Prostate gland (tissue), 2 donors: ENCODE results near the gene RECQL5. TPM values are rescaled to one million over a fixed set of nuclear protein-coding genes. Genes with fewer than 3 reads are reported as not detected.
A peak's percentile ranks its signal among the peaks of the same experiment; 100 is the strongest.

Experiments
- DNase-seq: peaks from one replicate; pipeline ENCODE4 v3.0.0-alpha.2; 2019; ENCODE audit warnings: low spot score
- H3K27ac ChIP-seq, 2 donors: fragments of 200-600 bp; sonication (generic); 2 replicates each; pipeline ENCODE4 v1.5.1; 2017 to 2019
- H3K27me3 ChIP-seq: fragments of 200-600 bp; sonication (generic); replicated peaks from 2 replicates; pipeline ENCODE4 v1.5.1; 2019; ENCODE audit not compliant: insufficient read depth
- H3K36me3 ChIP-seq, 2 donors: fragments of 200-600 bp; sonication (generic); 1 replicate in 1 of 2; 2 replicates in 1 of 2; pipeline versions ENCODE4 v1.5.1 to v1.8.1; 2017 to 2019
- H3K4me1 ChIP-seq: fragments of 200-600 bp; sonication (generic); replicated peaks from 2 replicates; pipeline ENCODE4 v1.5.1; 2019
- H3K4me3 ChIP-seq, 2 donors: fragments of 200-600 bp; sonication (generic); 2 replicates each; pipeline ENCODE4 v1.5.1; 2017 to 2019
- H3K9me3 ChIP-seq: fragments of 200-600 bp; sonication (generic); 2 replicates; pipeline ENCODE4 v1.5.1; 2017
- POLR2A ChIP-seq: fragments of 450-650 bp; IDR thresholded peaks from one replicate; pipeline ENCODE4 v1.6.1; 2016; ENCODE audit warnings: antibody characterized with exemption, mild to moderate bottlenecking
- POLR2AphosphoS5 ChIP-seq: sonication (generic); formaldehyde crosslinking; IDR thresholded peaks from one replicate; pipeline ENCODE4 v1.6.1; 2017; ENCODE audit warnings: antibody characterized with exemption
- WGBS: methylation state at CpG from one replicate; pipeline ENCODE4 v1.1.5; 2018; 5-methylcytosine and 5-hydroxymethylcytosine counted together
- intact Hi-C: fragments of 100-400 bp; cut with DNase I; formaldehyde crosslinking; loops from one replicate; pipeline ENCODE4 v1.14.2; 2022
- total RNA-seq, 2 donors: library from RNA; depleted of rRNA; stranded (reverse); fragments of >200 nt; gene quantifications; one replicate each; pipeline ENCODE4 v1.1.0, GENCODE V29; 2016
- TF ChIP-seq, protein P1 (sequence below), 4 experiments: fragments of 200-600 bp in 2 of 4; fragments of 450-650 bp in 2 of 4; sonication (generic) in 2 of 4; IDR thresholded peaks; 1 replicate in 3 of 4; 2 replicates in 1 of 4; pipeline ENCODE4 v1.5.1; 2016 to 2019; ENCODE audit warnings: antibody characterized with exemption in 4 of 4, mild to moderate bottlenecking in 2 of 4, moderate library complexity in 2 of 4

Gene RECQL5
- total RNA-seq, 2 donors from 2014 or later: 33.6 to 132 TPM

DNA sequence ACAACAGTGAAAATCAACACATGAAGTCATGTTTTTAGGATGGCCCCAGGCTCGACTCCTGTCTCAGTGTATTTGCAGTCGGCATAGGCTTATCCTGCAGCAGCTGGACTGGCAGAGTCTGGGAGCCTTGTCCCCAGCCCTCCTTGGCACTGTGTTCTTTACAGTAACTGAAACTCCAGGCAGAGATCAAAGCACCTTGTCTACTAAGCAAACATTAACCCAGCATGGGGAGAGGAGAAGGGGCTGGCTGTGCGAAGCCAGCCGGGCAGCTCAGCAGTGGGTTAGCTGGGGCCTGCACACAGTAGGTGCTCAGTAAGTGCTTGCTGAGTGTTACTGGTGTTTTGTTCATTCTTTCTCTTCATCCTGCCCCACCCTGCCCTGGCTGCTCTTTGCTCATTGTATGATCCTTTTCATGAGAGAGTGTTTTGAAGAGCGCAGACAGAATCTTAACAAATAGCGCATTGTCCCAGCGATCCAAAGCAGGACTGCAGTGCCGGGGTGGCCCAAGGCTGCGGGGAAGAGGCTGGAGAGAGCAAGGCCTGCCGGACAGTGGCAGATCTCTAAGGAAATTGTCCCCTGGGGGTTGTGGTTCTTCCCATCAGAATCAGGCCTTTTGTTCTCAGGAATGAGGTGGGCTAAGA is 30.8 kb upstream of the RECQL5 start:
- 43% methylated on average over 10 of the region's 10 CpGs for WGBS
- intact Hi-C loops: no loop called here
- no peaks in the 10 kb centered on the region for H3K36me3 ChIP-seq
- peak overlapping the region; percentile 88 to 90 for H3K27ac ChIP-seq
- peaks cover 62% of the 10 kb centered on the region for H3K4me1 ChIP-seq
- H3K4me3 ChIP-seq: no peak overlapping the region
- H3K9me3 ChIP-seq: no peaks in the 10 kb centered on the region
- TF ChIP-seq POLR2AphosphoS5: peak; percentile 36
- TF ChIP-seq POLR2A: no peak
- H3K27me3 ChIP-seq: no peaks in the 10 kb centered on the region
- peak; percentile 75 for DNase-seq

DNA sequence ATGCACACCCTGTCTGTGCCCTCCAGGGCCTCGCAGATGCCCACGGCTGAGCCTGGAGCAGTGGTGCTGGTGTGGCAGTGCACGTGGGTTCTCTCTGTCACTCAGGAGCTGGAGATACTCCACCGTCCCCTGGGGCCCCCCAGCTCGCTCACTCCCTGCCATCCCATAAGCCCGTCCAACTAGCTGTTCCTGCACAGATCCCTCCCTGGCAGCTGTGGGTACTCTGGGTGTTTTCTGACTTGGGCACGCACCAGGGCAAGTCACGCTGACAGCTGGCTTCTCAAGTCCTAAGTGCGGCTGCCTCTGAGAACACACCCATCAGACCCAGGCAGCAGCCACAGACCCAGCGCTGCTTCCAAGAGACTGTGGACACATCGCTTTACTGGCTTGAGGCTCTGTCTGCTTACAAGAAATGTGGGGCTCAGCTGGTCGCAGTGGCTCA is 28.9 kb upstream of the RECQL5 start:
- H3K36me3 ChIP-seq: no peaks in the 10 kb centered on the region
- H3K27ac ChIP-seq: peak overlapping the region; percentile 88 to 90
- intact Hi-C loops: no loop called here
- WGBS: 63% methylated on average over 12 of the region's 12 CpGs
- TF ChIP-seq POLR2AphosphoS5 (peak; percentile 74), POLR2A (peak; percentile 28)
- TF ChIP-seq, protein P1, sequence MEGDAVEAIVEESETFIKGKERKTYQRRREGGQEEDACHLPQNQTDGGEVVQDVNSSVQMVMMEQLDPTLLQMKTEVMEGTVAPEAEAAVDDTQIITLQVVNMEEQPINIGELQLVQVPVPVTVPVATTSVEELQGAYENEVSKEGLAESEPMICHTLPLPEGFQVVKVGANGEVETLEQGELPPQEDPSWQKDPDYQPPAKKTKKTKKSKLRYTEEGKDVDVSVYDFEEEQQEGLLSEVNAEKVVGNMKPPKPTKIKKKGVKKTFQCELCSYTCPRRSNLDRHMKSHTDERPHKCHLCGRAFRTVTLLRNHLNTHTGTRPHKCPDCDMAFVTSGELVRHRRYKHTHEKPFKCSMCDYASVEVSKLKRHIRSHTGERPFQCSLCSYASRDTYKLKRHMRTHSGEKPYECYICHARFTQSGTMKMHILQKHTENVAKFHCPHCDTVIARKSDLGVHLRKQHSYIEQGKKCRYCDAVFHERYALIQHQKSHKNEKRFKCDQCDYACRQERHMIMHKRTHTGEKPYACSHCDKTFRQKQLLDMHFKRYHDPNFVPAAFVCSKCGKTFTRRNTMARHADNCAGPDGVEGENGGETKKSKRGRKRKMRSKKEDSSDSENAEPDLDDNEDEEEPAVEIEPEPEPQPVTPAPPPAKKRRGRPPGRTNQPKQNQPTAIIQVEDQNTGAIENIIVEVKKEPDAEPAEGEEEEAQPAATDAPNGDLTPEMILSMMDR (IDR thresholded peaks at IDR 0.05): no peak
- no peaks in the 10 kb centered on the region for H3K9me3 ChIP-seq
- peak; percentile 91 for DNase-seq
- no peaks in the 10 kb centered on the region for H3K27me3 ChIP-seq
- peaks cover 67% of the 10 kb centered on the region for H3K4me1 ChIP-seq
- no peak overlapping the region for H3K4me3 ChIP-seq

DNA sequence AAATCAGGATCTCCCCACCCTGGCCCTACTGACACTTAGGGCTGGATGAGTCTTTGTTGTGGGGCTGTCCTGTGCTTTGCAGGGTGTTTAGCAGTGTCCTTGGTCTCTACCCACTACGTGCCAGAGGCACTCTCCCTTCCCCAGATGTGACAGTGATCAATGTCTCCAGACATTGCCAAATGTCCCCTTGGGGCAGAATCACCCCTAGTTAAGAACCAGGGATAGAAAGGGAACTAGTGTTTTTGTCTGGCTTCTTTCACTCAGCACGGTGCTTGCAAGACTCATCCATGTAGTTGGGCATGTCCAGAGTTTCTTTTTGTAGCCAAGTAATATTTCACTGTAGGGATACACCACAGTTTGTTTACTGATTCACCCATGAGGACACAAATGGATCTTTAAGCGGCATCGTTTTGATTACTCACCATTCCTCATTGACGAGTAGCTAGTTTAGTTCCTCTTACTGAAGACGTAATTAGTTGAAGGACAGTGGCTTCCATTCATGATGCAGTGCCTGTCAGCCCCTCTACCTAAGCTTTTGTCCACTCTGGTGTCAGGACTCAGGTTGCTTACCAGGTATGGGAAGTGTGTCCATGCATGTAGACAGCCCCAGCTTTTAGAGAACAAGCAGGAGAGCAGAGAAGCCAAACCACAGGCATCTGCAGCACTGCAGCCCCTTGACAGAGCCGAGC is 28.3 kb upstream of the RECQL5 start:
- intact Hi-C loops: no loop called here
- no peak for DNase-seq
- TF ChIP-seq POLR2A (no peak), POLR2AphosphoS5 (no peak)
- TF ChIP-seq, protein P1 (IDR thresholded peaks at IDR 0.05): no peak
- Histone ChIP-seq H3K27me3 (no peaks in the 10 kb centered on the region), H3K4me1 (peaks cover 67% of the 10 kb centered on the region), H3K36me3 (no peaks in the 10 kb centered on the region), H3K4me3 (no peak overlapping the region), H3K9me3 (no peaks in the 10 kb centered on the region), H3K27ac (peak overlapping the region; percentile 88 to 90)
- 63% methylated on average over 7 of the region's 7 CpGs for WGBS

DNA sequence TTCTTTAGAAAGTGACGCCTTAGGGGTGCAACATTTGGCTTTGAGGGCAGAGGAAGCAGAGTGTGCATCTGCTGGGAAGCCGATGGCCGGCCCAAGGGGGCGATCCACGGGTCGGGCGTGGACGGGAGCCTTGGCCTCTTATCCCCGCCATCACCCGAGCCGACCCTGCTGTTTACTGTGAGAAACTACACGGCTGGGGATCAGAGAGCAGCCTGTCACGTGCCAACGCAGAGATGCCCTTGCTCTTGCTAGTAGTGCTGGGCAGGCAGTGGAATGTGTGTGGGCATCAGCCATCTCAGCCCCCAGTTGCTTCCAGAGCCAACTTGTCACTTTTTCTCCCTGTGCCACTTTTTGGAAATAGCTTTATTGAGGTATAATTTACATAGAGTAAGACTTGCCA is 27.6 kb upstream of the RECQL5 start:
- intact Hi-C loops: no loop called here
- H3K36me3 ChIP-seq: no peaks in the 10 kb centered on the region
- peaks cover 61% of the 10 kb centered on the region for H3K4me1 ChIP-seq

More for the DNA sequence above, 27.6 kb upstream of the RECQL5 start:
- Histone ChIP-seq H3K4me3 (no peak overlapping the region), H3K27me3 (no peaks in the 10 kb centered on the region), H3K9me3 (no peaks in the 10 kb centered on the region), H3K27ac (peak overlapping the region; percentile 88 to 90)
- no peak for DNase-seq
- TF ChIP-seq POLR2AphosphoS5: no peak
- TF ChIP-seq, protein P1 (IDR thresholded peaks at IDR 0.05): no peak
- no peak for TF ChIP-seq POLR2A
- WGBS: 49% methylated on average over 14 of the region's 14 CpGs
